ENCODE results near the gene VPS50. TPM values are rescaled to one million over a fixed set of nuclear protein-coding genes. Genes with fewer than 3 reads are reported as not detected.
"Not testable (repeated sequence)": the region's sequence is repeated elsewhere in the genome, so short reads cannot be mapped to it uniquely, and the experiment has no call there.

The VPS50 gene
- total and polyA plus RNA-seq, 2 experiments from 2014 or later: 11.9 to 30.9 TPM

DNA sequence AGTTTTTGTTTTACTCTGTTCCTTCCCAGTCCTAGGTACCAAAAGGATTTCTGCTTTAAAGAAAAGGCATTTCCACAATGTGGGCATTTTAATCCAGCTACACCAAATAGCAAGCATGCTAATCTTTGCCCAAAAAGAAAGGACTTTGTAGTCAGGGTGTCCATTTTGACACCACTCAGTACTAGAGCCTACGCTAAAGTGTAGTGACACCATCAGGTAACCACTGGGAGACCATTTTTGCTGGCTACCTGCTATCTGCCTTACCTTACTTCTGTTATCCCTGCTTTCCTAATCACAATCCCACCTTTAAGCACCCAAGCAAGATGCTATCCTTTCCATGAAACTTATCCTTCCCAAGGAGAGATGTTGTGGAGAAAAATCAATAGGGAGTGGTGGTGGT lies 129.7 kb downstream of the VPS50 start:
- Histone ChIP-seq H3K9ac (no peak overlapping the region), H3K4me3 (no peak overlapping the region), H3K36me3 (ENCODE audit: low read depth) (no peaks in the 10 kb centered on the region), H3K4me1 (ENCODE audit: insufficient read depth) (peaks cover 8% of the 10 kb centered on the region; the same call in 1 of the 2 replicates), H3K9me2 (ENCODE audit: insufficient read depth) (no peaks in the 10 kb centered on the region), H2AFZ (no peak overlapping the region), H3K79me2 (ENCODE audit: insufficient read depth) (no peaks in the 10 kb centered on the region), H3K27me3 (replicated peaks; ENCODE audit: insufficient read depth) (no peaks in the 10 kb centered on the region), H3F3A (ENCODE audit: insufficient read depth) (no peaks in the 10 kb centered on the region), H3K9me3 (ENCODE audit: low read depth) (no peaks in the 10 kb centered on the region), H3K4me2 (ENCODE audit: unreplicated experiment) (no peak overlapping the region), H3K27ac (no peak overlapping the region), H4K20me1 (ENCODE audit: insufficient read depth) (no peaks in the 10 kb centered on the region)
- in situ Hi-C loops (cut with MboI): no loop called here
- 100% methylated on average over 1 of the region's 1 CpG for WGBS, 2 experiments (ENCODE audit: low coverage in 1 of 2, low lambda C conversion rate in 2 of 2, missing lambda C conversion rate in 2 of 2)
- TF ChIP-seq EZH2phosphoT487 (IDR thresholded peaks at IDR 0.05; ENCODE audit: insufficient read depth, low read depth) (no peak), EZH2 (IDR thresholded peaks at IDR 0.05; ENCODE audit: insufficient read depth, poor library complexity, severe bottlenecking) (no peak)
- no peak for DNase-seq

DNA sequence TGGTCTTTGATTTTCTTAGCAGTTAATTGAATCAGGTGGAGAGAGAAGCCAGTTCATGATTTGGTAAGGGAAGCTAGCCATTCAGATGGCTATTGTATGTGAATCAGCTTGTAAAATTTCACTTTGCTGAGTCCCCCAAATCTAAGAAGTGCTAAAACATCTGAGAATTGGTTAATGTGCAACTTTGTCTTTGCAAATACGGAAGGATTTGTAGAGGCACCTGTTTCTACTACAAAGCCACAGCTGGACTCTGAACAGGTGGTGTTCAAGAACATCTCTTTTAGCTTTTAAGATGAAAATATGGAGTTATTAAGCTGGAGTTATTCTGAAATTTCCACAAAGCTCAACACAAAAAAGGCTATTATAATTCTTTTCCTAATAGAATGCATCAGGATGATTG lies 132.6 kb downstream of the VPS50 start:
- no peaks in the 10 kb centered on the region; the same call in 1 of the 2 replicates for H3K9me2 ChIP-seq (ENCODE audit: insufficient read depth)
- H3K79me2 ChIP-seq (ENCODE audit: insufficient read depth): no peaks in the 10 kb centered on the region
- no peak overlapping the region for H2AFZ ChIP-seq
- 48 to 53% methylated on average over 1 of the region's 1 CpG for WGBS, 2 experiments (ENCODE audit: low coverage in 1 of 2, low lambda C conversion rate in 2 of 2, missing lambda C conversion rate in 2 of 2)
- H3F3A ChIP-seq (ENCODE audit: insufficient read depth): no peaks in the 10 kb centered on the region
- no peak for DNase-seq
- H3K9ac ChIP-seq: no peak overlapping the region
- no peaks in the 10 kb centered on the region for H3K27me3 ChIP-seq (replicated peaks; ENCODE audit: insufficient read depth)
- H3K27ac ChIP-seq: no peak overlapping the region
- no peak overlapping the region for H3K4me3 ChIP-seq
- H3K4me1 ChIP-seq (ENCODE audit: insufficient read depth): peaks cover 8% of the 10 kb centered on the region; the same call in 1 of the 2 replicates
- no peaks in the 10 kb centered on the region for H3K9me3 ChIP-seq (ENCODE audit: low read depth)
- in situ Hi-C loops (cut with MboI): no loop called here
- H3K36me3 ChIP-seq (ENCODE audit: low read depth): no peaks in the 10 kb centered on the region
- TF ChIP-seq EZH2 (IDR thresholded peaks at IDR 0.05; ENCODE audit: insufficient read depth, poor library complexity, severe bottlenecking): no peak
- no peak for TF ChIP-seq EZH2phosphoT487 (IDR thresholded peaks at IDR 0.05; ENCODE audit: insufficient read depth, low read depth)
- no peak overlapping the region for H3K4me2 ChIP-seq (ENCODE audit: unreplicated experiment)
- H4K20me1 ChIP-seq (ENCODE audit: insufficient read depth): no peaks in the 10 kb centered on the region

DNA sequence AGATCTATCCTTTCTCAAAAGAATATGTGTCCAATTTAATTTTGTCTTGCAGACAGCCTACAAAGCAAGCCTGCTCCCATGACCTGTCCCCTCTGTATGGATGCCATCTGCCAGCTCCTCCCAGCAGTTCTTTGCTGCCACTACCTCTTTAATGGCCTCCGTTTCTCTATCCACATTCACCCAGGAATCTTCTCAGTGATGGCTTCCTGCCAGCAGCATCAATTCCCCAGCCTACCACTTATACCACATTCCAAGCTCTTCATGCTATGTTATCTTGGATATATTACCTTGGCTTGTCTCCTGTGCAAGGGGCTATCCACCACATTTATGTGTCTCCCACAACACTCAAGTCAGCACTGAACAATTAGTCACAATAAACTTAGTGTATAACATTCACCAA lies 133.2 kb downstream of the VPS50 start:
- Histone ChIP-seq H3K4me1 (ENCODE audit: insufficient read depth) (peaks cover 4% of the 10 kb centered on the region; the same call in 1 of the 2 replicates), H3K9me3 (ENCODE audit: low read depth) (no peaks in the 10 kb centered on the region), H3K36me3 (ENCODE audit: low read depth) (no peaks in the 10 kb centered on the region), H3K27me3 (replicated peaks; ENCODE audit: insufficient read depth) (no peaks in the 10 kb centered on the region), H3K4me3 (no peak overlapping the region), H3K79me2 (ENCODE audit: insufficient read depth) (no peaks in the 10 kb centered on the region), H3K9me2 (ENCODE audit: insufficient read depth) (no peaks in the 10 kb centered on the region; the same call in 1 of the 2 replicates), H3K4me2 (ENCODE audit: unreplicated experiment) (no peak overlapping the region), H3F3A (ENCODE audit: insufficient read depth) (no peaks in the 10 kb centered on the region), H3K9ac (no peak overlapping the region), H2AFZ (no peak overlapping the region), H3K27ac (no peak overlapping the region), H4K20me1 (ENCODE audit: insufficient read depth) (no peaks in the 10 kb centered on the region)
- no peak for DNase-seq
- 44 to 57% methylated on average over 1 of the region's 1 CpG for WGBS, 2 experiments (ENCODE audit: low coverage in 1 of 2, low lambda C conversion rate in 2 of 2, missing lambda C conversion rate in 2 of 2)
- in situ Hi-C loops (cut with MboI): no loop called here
- no peak for TF ChIP-seq EZH2phosphoT487 (IDR thresholded peaks at IDR 0.05; ENCODE audit: insufficient read depth, low read depth)
- no peak for TF ChIP-seq EZH2 (IDR thresholded peaks at IDR 0.05; ENCODE audit: insufficient read depth, poor library complexity, severe bottlenecking)

DNA sequence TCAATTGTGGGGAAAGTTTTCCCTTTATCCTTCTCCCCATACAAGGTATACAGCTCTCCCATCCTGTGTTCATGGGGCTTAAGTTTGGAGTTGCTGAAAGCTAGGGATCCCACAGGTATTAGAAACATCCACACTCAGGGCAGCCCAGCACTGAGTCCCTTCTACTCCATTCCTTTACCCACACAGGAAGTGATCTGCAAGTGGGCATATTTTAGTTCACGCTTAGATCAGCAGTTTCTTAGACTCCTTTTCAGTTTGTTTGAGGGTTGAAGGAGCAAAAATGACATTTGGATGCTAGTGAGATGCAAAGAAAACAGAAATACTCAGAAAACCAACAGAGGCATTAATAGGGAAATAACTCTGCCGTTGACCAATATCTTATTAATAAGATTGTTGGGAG lies 134.7 kb downstream of the VPS50 start:
- DNase-seq: no peak
- Histone ChIP-seq H3K27me3 (replicated peaks; ENCODE audit: insufficient read depth) (no peaks in the 10 kb centered on the region), H3K4me3 (no peak overlapping the region), H3K4me2 (ENCODE audit: unreplicated experiment) (no peak overlapping the region), H2AFZ (no peak overlapping the region), H4K20me1 (ENCODE audit: insufficient read depth) (no peaks in the 10 kb centered on the region), H3K79me2 (ENCODE audit: insufficient read depth) (no peaks in the 10 kb centered on the region), H3F3A (ENCODE audit: insufficient read depth) (no peaks in the 10 kb centered on the region), H3K27ac (no peak overlapping the region), H3K9me3 (ENCODE audit: low read depth) (no peaks in the 10 kb centered on the region), H3K9ac (no peak overlapping the region), H3K9me2 (ENCODE audit: insufficient read depth) (no peaks in the 10 kb centered on the region; the same call in 1 of the 2 replicates), H3K4me1 (ENCODE audit: insufficient read depth) (no peaks in the 10 kb centered on the region), H3K36me3 (ENCODE audit: low read depth) (no peaks in the 10 kb centered on the region)
- TF ChIP-seq EZH2phosphoT487 (IDR thresholded peaks at IDR 0.05; ENCODE audit: insufficient read depth, low read depth) (no peak), EZH2 (IDR thresholded peaks at IDR 0.05; ENCODE audit: insufficient read depth, poor library complexity, severe bottlenecking) (no peak)
- 71 to 72% methylated on average over 2 of the region's 2 CpGs for WGBS, 2 experiments (ENCODE audit: low coverage in 1 of 2, low lambda C conversion rate in 2 of 2, missing lambda C conversion rate in 2 of 2)
- in situ Hi-C loops (cut with MboI): no loop called here

DNA sequence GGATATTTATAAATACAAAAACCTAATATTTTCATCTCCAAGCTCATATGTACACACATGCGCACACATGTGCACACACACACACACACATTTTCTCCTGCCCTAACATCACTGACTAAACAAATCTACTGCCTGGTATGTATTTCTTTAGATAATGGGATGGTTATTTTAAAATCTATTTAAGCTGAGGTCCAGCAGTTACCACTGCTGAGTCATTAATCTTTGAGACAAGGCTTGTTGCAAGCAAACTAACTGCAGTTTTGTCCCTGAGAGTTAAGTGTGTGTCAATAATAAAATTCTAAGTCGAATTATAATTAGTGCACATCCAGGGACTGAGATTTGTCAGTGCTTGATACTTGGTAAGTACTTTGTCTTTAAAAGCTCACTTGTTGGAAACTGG lies 135.1 kb downstream of the VPS50 start:
- TF ChIP-seq EZH2 (IDR thresholded peaks at IDR 0.05; ENCODE audit: insufficient read depth, poor library complexity, severe bottlenecking): no peak
- no peak for TF ChIP-seq EZH2phosphoT487 (IDR thresholded peaks at IDR 0.05; ENCODE audit: insufficient read depth, low read depth)
- in situ Hi-C loops (cut with MboI): no loop called here

DNA sequence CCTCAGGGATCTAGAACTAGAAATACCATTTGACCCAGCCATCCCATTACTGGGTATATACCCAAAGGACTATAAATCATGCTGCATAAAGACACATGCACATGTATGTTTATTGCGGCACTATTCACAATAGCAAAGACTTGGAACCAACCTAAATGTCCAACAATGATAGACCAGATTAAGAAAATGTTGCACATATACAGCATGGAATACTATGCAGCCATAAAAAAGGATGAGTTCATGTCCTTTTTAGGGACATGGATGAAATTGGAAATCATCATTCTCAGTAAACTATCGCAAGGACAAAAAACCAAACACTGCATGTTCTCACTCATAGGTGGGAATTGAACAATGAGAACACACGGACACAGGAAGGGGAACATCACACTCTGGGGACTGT lies 138.8 kb downstream of the VPS50 start:
- H2AFZ ChIP-seq; H3F3A ChIP-seq (ENCODE audit: insufficient read depth); H3K27ac ChIP-seq; H3K4me1 ChIP-seq (ENCODE audit: insufficient read depth); H3K9me3 ChIP-seq (ENCODE audit: low read depth); H3K27me3 ChIP-seq (replicated peaks; ENCODE audit: insufficient read depth); DNase-seq; H3K36me3 ChIP-seq (ENCODE audit: low read depth); H3K79me2 ChIP-seq (ENCODE audit: insufficient read depth); H3K9ac ChIP-seq; H3K9me2 ChIP-seq (ENCODE audit: insufficient read depth); H3K4me3 ChIP-seq; H4K20me1 ChIP-seq (ENCODE audit: insufficient read depth); H3K4me2 ChIP-seq (ENCODE audit: unreplicated experiment); in situ Hi-C loops (cut with MboI): not testable (repeated sequence)
- 51 to 63% methylated on average over 3 of the region's 3 CpGs for WGBS, 2 experiments (ENCODE audit: low coverage in 1 of 2, low lambda C conversion rate in 2 of 2, missing lambda C conversion rate in 2 of 2)

More for the DNA sequence above, 135.1 kb downstream of the VPS50 start:
- Histone ChIP-seq H3K4me2 (ENCODE audit: unreplicated experiment) (no peak overlapping the region), H3K9ac (no peak overlapping the region), H4K20me1 (ENCODE audit: insufficient read depth) (no peaks in the 10 kb centered on the region), H3K36me3 (ENCODE audit: low read depth) (no peaks in the 10 kb centered on the region), H3K27ac (no peak overlapping the region), H3K9me3 (ENCODE audit: low read depth) (no peaks in the 10 kb centered on the region), H3K4me1 (ENCODE audit: insufficient read depth) (no peaks in the 10 kb centered on the region), H3F3A (ENCODE audit: insufficient read depth) (no peaks in the 10 kb centered on the region), H3K4me3 (no peak overlapping the region), H3K79me2 (ENCODE audit: insufficient read depth) (no peaks in the 10 kb centered on the region), H3K9me2 (ENCODE audit: insufficient read depth) (no peaks in the 10 kb centered on the region; the same call in 1 of the 2 replicates), H3K27me3 (replicated peaks; ENCODE audit: insufficient read depth) (no peaks in the 10 kb centered on the region), H2AFZ (no peak overlapping the region)
- no peak for DNase-seq
- 55 to 60% methylated on average over 2 of the region's 2 CpGs for WGBS, 2 experiments (ENCODE audit: low coverage in 1 of 2, low lambda C conversion rate in 2 of 2, missing lambda C conversion rate in 2 of 2)

Measured in GM23248 (cell line).